Right lung (tissue), 5 donors: ENCODE results near the gene AQP12B. TPM values are rescaled to one million over a fixed set of nuclear protein-coding genes. Genes with fewer than 3 reads are reported as not detected.

Source experiments
- DNase-seq, 2 donors: peaks; one replicate each; pipeline ENCODE4 v3.0.0-alpha.2; 2013
- polyA plus RNA-seq, 5 donors: library from polyadenylated mRNA; unstranded; fragments of 120-200 nt; gene quantifications; one replicate each; pipeline versions ENCODE4 v1.2.1 to v1.2.3, GENCODE V29; 2013; ENCODE audit warnings: inconsistent platforms in 1 of 5, low replicate concordance in 1 of 5; ENCODE audit not compliant: insufficient read length in 5 of 5, insufficient read depth in 1 of 5

AQP12B gene
- polyA plus RNA-seq, 5 donors, result 0.05 TPM; not detected in 4

DNA sequence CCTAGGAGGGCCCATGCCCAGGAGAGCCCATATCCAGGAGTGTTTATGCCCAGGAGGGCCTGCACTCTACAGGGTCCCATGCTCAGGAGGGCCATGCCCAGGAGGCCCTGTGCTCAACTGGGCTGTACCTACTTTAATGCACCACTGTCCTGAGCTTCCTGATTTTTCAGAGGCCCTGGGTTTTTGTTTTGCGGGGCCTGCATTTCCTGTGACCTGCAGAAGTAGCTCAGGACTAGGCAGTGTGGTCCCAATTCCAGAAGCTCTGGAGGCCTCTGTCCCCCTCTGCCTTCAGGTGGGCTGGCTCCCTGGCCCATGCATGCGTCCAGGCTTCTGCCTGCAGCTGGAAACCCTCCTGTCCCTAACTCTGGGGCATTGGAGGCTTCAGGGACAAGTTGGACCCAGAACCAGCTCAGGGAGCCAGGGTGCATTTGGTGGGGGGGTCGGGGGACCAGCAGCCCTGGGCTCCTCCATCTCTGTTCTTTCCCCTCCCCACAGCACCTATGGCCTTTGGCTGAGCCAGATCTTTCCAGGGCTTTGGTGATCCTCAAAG lies 46.6 kb downstream of the AQP12B start:
- no peak for DNase-seq

DNA sequence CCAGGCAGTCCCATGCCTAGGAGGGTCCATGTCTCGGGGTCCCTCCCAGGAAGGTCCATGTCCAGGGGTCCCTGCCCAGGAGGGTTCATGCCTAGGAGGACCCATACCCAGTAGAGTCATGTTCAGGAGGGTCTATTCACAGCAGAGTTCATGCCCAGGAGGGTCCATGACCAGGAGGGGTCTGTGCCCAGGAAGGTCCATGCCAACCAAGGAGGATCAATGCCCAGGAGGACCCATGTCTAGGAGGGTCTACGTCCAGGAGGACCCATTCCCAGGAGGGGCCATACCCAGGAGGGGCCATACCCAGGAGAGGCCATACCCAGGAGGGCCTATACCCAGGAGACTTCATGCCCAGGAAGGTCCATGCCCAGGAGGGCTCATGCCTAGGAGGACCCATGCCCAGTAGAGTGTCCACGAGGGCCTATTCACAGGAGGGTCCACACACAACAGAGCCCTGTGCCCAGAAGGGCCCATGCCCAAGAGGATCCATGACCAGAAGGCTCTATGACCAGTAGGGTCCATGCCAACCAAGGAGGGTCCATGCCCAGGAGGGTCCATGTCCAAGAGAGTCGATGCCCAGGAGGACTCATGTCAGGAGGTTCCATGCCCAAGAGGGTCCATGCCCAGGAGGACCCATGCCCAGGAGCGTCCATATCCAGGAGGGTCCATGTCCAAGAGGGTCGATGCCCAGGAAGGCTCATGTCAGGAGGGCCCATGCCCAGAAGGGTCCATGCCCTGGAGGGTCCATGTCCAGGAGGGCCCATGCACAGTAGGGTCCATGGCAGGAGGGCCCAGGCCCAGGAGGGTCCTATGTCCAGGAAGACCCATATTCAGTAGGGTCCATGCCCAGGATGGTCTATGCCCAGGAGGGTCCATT lies 47.3 kb downstream of the AQP12B start:
- no peak for DNase-seq

DNA sequence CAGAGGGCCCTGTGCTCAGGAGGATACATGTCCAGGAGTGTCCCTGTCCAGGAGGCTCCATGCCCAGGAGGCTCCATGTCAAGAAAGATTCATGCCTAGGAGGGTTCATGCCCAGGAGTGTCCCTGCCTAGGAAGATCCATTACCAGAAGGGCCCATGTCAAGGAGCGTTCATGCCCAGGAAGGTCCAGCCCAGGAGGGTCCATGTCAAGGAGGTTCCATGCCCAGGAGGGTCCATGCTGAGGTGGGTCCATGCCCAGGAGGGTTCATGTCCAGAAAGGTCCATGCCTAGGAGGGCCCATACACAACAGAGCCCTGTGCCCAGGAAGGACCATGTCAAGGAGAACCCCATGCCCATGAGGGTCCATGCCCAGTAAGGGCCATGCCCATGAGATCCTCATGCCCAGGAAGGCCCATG lies 50.4 kb downstream of the AQP12B start:
- DNase-seq, result no peak

DNA sequence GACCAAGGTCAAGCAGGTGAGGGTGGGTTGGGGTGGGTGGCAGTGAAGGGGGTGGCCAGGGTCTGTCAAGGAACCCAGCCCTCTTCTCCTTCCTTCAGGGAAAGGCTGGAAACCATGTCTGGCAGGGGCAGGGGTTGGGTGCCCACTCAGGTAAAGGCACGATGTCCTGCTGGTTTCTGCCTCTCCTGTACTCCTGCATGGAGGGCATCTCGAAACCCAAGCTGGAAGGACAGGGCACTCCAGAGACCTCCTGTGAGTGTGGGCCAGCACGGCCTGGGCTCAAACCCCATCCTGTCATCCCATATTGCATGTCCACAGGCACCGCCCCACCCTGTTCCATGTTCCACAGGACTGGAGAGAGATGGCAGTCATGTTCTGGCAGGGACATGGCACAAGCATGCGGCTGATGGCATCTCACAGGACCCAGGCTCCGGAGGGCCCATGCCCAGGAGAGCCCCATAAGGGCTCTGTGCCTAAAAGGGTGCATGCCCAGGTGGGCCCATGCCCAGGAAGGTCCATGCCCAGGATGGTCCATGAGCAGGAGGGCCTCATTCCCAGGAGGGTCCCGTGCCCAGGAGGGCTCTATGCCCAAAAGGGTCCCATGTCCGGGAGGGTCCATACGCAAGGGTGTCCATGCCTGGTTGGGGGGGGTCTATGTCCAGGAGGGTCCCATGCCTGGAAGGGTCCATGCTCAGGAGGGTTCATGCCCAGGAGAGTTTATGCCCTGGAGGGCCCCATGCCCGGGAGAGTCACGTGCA lies 51.0 kb downstream of the AQP12B start:
- DNase-seq, result no peak

DNA sequence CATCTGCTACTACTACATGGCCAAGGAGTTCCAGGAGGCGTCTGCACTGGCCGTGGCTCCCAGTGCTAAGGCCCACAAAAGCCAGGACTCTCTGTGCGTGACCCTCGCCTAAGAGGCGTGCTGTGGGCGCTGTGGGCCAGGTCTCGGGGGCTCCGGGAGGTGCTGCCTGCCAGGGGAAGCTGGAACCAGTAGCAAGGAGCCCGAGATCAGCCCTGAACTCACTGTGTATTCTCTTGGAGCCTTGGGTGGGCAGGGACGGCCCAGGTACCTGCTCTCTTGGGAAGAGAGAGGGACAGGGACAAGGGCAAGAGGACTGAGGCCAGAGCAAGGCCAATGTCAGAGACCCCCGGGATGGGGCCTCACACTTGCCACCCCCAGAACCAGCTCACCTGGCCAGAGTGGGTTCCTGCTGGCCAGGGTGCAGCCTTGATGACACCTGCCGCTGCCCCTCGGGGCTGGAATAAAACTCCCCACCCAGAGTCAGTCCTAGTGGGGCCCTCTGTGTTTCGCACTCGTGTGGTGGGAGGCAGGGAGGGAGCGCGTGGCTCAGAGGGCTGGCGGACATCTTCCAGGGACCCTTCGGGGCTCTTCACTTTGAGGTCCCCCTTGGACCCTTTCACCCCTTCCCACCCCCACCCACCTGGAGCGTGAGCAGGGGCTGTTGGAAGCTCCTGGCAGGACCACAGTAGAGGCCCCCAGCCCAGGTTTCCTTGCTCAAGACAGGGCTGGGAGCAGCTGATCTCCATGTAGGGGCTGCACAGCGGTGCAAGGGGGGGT lies 51.7 kb downstream of the AQP12B start:
- no peak for DNase-seq

DNA sequence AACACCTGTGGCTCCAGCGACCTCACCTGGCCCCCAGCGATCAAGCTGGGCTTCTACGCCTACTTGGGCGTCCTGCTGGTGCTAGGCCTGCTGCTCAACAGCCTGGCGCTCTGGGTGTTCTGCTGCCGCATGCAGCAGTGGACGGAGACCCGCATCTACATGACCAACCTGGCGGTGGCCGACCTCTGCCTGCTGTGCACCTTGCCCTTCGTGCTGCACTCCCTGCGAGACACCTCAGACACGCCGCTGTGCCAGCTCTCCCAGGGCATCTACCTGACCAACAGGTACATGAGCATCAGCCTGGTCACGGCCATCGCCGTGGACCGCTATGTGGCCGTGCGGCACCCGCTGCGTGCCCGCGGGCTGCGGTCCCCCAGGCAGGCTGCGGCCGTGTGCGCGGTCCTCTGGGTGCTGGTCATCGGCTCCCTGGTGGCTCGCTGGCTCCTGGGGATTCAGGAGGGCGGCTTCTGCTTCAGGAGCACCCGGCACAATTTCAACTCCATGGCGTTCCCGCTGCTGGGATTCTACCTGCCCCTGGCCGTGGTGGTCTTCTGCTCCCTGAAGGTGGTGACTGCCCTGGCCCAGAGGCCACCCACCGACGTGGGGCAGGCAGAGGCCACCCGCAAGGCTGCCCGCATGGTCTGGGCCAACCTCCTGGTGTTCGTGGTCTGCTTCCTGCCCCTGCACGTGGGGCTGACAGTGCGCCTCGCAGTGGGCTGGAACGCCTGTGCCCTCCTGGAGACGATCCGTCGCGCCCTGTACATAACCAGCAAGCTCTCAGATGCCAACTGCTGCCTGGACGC lies 52.5 kb downstream of the AQP12B start:
- no peak for DNase-seq

DNA sequence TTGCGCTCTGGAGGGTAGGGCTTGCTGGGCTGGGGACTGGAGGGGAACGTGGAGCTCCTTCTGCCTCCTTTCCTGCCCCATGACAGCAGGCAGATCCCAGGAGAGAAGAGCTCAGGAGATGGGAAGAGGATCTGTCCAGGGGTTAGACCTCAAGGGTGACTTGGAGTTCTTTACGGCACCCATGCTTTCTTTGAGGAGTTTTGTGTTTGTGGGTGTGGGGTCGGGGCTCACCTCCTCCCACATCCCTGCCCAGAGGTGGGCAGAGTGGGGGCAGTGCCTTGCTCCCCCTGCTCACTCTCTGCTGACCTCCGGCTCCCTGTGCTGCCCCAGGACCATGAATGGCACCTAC lies 53.1 kb downstream of the AQP12B start:
- DNase-seq, result no peak

DNA sequence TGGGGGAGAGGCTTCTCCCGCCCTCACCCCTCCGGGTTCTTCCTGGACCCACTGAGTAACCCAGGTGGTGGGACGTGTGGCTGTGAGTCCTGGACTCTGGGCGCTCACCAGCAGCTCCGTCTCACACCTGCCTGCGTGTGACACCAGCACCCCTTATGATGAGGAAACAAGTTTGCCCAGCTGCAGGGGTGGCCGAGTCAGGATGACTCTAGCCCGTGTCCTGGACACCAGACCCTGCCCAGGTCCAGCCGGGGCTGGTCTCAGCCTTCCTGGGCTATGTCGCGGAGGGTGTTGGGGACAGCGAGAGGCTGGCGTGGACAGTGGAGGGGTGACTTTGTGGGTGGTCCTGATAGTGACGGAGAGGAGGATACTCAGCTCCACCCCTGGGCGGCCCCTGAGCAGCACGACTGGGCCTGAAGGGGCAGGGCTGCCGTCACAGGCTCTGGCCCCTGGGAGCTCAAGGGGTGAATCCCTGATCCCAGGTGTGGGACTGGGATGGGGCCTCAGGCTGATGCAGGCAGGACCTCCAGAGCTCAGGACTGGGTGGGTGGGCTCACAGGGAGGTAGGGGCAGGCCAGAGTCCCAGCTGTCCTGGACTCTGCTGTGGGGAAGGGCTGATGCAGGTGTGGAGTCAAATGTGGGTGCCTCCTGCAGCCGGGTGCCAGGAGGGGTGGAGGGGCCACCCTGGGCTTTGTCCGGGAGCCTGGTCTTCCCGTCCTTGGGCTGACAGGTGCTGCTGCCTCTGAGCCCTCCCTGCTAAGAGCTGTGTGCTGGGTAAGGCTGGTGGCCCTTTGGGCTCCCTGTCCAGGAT lies 53.7 kb downstream of the AQP12B start:
- DNase-seq, result no peak

DNA sequence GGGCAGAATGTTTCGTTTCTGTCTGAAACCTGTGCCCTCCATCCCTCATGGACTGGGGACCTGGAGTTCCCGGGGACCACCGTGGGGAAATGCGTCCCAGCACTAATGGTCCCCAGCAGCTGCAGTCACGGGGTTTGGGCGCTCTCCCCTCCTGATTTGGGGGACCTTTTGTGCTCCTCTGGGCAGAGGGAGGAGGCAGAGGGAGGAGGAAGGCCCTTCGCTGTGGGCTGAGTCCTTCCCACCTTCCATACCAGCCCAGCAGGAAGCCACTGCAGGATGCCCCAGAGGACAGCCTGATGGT lies 54.2 kb downstream of the AQP12B start:
- no peak for DNase-seq

DNA sequence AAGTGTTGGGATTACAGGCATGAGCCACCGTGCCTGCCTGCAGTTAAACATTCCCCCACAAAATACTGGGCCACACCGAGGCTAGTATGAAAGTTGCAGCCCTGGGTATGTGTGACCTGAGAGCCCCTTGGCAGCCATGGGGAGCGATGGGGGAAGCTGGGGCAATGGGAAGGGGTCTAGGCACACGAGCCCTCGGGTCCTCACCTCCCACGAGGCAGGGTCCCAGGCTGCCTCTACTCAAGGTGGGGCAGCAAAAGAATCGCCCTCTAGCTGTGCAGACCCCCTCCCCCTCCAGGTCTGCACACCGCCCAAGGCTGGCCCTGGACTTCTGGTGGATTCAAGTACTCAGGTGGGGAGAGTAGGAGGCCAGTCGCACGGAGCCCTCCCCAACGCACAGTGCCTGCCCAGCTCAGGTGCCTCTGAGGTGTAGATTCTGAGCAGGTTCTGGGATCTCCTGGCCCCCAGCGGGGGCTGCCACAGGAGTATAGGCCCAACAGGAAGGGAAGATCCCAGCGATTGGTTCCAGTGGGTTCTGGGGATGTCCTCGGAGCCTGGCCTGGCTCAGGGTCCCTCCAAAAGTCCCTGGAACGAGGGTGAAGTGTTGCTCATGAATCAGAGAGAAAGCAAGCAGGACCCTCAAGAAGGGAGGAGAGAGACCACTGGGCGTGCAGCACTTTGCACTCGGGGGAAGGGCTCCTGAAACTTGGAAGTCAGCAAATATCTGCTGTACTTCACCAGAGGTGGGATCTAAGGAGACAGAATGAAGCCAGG lies 54.8 kb downstream of the AQP12B start:
- DNase-seq, result no peak

DNA sequence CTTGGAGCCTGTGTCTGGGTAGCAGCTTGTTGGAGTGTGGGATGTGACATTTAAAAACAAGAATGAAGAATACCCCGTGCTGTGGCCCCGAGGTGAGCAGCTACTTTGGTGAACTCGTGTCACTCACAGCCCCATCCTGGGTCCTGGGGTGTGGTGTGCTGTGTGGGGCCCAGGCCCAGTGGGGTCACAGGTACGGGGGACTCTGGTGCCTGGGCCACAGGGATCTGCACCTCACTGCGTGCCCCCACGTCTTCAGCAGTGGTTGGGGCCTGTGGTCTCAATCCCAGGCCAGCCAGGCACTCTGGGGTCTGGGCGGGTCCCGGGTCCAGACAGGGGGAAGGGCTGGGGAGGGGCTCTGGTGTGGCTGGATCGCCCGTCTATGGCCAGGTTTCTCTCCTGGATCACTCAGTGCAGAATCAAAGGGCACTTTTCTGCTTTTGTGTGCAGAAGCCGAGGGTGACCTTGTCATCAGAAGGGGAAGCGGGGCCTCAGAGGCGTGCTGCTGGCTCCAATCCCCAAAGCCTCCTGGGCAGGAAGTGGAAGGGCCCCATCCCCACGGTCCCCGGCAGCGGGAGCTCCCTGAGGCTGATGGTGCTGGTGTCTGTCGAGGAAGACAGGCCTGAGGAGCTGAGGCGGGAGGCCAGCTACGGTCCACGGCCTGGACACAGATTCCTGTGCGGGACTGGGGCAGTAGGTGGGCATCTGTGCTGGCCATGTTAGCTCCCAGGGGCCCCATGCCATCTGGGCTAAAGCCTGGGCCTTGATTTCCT lies 56.0 kb downstream of the AQP12B start:
- peak in 1 of 2 donors; percentile 22 for DNase-seq

Other genes with a start within 250 kb of the AQP12B start
- gene GPC1, start 247.2 kb downstream of the AQP12B start, polyA plus RNA-seq, result 10 to 100 TPM; 23.0 to 57.5 (median 34.6) TPM
- gene ANKMY1, start 124.9 kb downstream of the AQP12B start, polyA plus RNA-seq, result 10 to 100 TPM in 4 of 5 donors, 1 to 10 TPM in 1; 8.8 to 18.6 (median 14.7) TPM
- 1 to 10 TPM; 5.2 to 6.1 (median 5.8) TPM for gene DUSP28, start 122.5 kb downstream of the AQP12B start, polyA plus RNA-seq
- 10 to 100 TPM; 16.3 to 36.7 (median 20.2) TPM for gene RNPEPL1, start 114.4 kb downstream of the AQP12B start, polyA plus RNA-seq
- 10 to 100 TPM; 18.0 to 33.9 (median 26.2) TPM for gene CAPN10, start 96.2 kb downstream of the AQP12B start, polyA plus RNA-seq
- 1 to 10 TPM; 1.2 to 3.7 (median 3.0) TPM for gene GPR35, start 57.4 kb downstream of the AQP12B start, polyA plus RNA-seq
- gene AQP12A, start 9.0 kb upstream of the AQP12B start, polyA plus RNA-seq, result not detected
- 1 to 10 TPM; 1.2 to 4.9 (median 1.8) TPM for gene KIF1A, start 137.3 kb upstream of the AQP12B start, polyA plus RNA-seq
- under 1 TPM; 0.06 to 0.54 (median 0.18) TPM for gene AGXT, start 185.9 kb upstream of the AQP12B start, polyA plus RNA-seq
- gene MAB21L4, start 213.3 kb upstream of the AQP12B start, polyA plus RNA-seq, result 1 to 10 TPM in 4 of 5 donors, under 1 TPM in 1; 0.61 to 4.6 (median 1.4) TPM
- gene CROCC2, start 223.5 kb upstream of the AQP12B start, polyA plus RNA-seq, result 1 to 10 TPM in 4 of 5 donors, under 1 TPM in 1; 0.95 to 3.5 (median 2.7) TPM